DOHH2 (cell line): ENCODE data around the gene TMEM107.
"Not testable (repeated sequence)": the region's sequence is repeated elsewhere in the genome, so short reads cannot be mapped to it uniquely, and the experiment has no call there.

Experiments used
- H3F3A ChIP-seq: fragments of 200-600 bp; sonication (generic), shearing (Covaris generic); 2 replicates; pipeline ENCODE4 v1.6.0; 2016; ENCODE audit warnings: antibody characterized with exemption, mild to moderate bottlenecking; ENCODE audit not compliant: control insufficient read depth, insufficient read depth
- H3K27ac ChIP-seq: fragments of 200-600 bp; sonication (generic); 2 replicates; pipeline ENCODE4 v1.5.1; 2014; ENCODE audit warnings: low read depth, mild to moderate bottlenecking, low read length, moderate library complexity
- H3K27me3 ChIP-seq: fragments of 200-600 bp; sonication (generic); 2 replicates; pipeline ENCODE4 v1.6.1; 2014; ENCODE audit warnings: mild to moderate bottlenecking, low read length, mixed read lengths; ENCODE audit not compliant: control insufficient read depth
- H3K36me3 ChIP-seq: fragments of 200-600 bp; sonication (generic); 2 replicates; pipeline ENCODE4 v1.6.1; 2014; ENCODE audit warnings: mild to moderate bottlenecking, low read length, moderate library complexity, mixed read lengths; ENCODE audit not compliant: control insufficient read depth
- H3K4me1 ChIP-seq: fragments of 200-600 bp; sonication (generic); 2 replicates; pipeline ENCODE4 v1.6.1; 2014; ENCODE audit warnings: mild to moderate bottlenecking, low read length, mixed read lengths; ENCODE audit not compliant: control insufficient read depth
- H3K4me2 ChIP-seq: fragments of 200-600 bp; sonication (generic); 2 replicates; pipeline ENCODE4 v1.6.0; 2014; ENCODE audit warnings: mild to moderate bottlenecking, low read length, moderate library complexity
- H3K4me3 ChIP-seq: fragments of 200-600 bp; sonication (generic); 2 replicates; pipeline ENCODE4 v1.5.1; 2014; ENCODE audit warnings: mild to moderate bottlenecking, low read length, mixed read lengths
- H3K79me2 ChIP-seq: fragments of 200-600 bp; sonication (generic); 2 replicates; pipeline ENCODE4 v1.6.1; 2014; ENCODE audit warnings: mild to moderate bottlenecking, low read length, mixed read lengths; ENCODE audit not compliant: control insufficient read depth
- H3K9me2 ChIP-seq: fragments of 200-600 bp; sonication (generic); replicated peaks from 2 replicates; pipeline ENCODE4 v1.6.1; 2014; ENCODE audit warnings: mild to moderate bottlenecking, low read length, mixed read lengths; ENCODE audit not compliant: control insufficient read depth
- H3K9me3 ChIP-seq: fragments of 200-600 bp; sonication (generic); 2 replicates; pipeline ENCODE4 v1.6.1; 2014; ENCODE audit warnings: antibody characterized with exemption, low read length, mixed read lengths; ENCODE audit not compliant: control insufficient read depth, insufficient read depth
- H4K20me1 ChIP-seq: fragments of 200-600 bp; sonication (generic); 2 replicates; pipeline ENCODE4 v1.6.0; 2014; ENCODE audit warnings: low read depth, mild to moderate bottlenecking, antibody characterized with exemption, low read length, moderate library complexity; ENCODE audit not compliant: control insufficient read depth, insufficient read depth
- EZH2phosphoT487 ChIP-seq: fragments of 200-600 bp; sonication (generic); IDR thresholded peaks from 2 replicates; pipeline ENCODE4 v1.6.1; 2017; ENCODE audit warnings: borderline replicate concordance, mild to moderate bottlenecking, antibody characterized with exemption, low read length, moderate library complexity, mixed read lengths
- TF ChIP-seq, protein P1 (sequence below): fragments of 200-600 bp; sonication (generic); IDR thresholded peaks from one replicate; pipeline ENCODE4 v1.5.1; 2014; ENCODE audit warnings: antibody characterized with exemption, mild to moderate bottlenecking, low read depth, low read length; ENCODE audit not compliant: poor library complexity, severe bottlenecking

TMEM107 gene

DNA sequence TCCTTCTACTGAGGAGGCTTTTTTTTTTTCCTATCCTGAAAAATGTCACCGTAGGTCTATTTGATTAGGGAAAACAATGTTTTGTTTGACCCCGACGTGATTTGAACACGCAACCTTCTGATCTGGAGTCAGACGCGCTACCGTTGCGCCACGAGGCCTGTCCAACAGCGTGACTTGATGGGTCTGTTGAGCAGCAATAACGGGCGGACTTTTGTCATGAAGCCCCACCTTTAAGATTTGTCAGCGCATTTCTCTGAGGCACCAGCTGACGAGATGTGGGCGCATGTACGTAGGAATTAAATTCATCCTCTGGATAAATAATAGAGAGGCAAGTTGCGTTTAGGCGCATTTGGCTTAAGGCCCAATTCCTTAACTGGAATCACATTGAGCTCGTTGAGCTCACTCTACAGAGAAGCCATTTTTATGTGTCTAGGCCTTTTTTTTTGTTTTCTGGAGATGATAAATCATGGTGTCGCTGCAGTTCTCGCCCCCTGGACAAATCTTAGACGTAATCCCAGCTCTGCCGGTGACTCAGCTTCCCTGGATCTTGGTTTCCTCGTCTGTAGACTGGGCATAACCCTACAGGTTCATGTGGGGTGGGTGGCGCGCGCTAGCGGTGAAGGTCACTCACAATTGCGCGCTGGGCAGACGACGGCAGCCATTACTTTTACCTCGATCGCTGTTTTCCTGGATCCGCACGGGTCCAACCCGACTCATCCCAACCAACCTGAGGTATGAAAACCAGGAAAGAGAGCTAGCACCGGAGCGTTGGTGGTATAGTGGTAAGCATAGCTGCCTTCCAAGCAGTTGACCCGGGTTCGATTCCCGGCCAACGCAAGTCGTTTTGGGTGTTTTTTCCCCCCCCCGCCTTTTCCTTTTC lies 44.8 kb upstream of the TMEM107 start:
- Histone ChIP-seq H3K4me1 (peaks cover 33% of the 10 kb centered on the region), H3K9me3 (no peaks in the 10 kb centered on the region), H3K4me2 (peak overlapping the region; percentile 98), H3K4me3 (peak overlapping the region; percentile 99), H3K27me3 (no peaks in the 10 kb centered on the region), H3K36me3 (no peaks in the 10 kb centered on the region; the same call in 1 of the 2 replicates), H3K79me2 (no peaks in the 10 kb centered on the region), H3K27ac (peak overlapping the region; percentile 88), H4K20me1 (no peaks in the 10 kb centered on the region), H3K9me2 (no peaks in the 10 kb centered on the region), H3F3A (peaks cover 30% of the 10 kb centered on the region)
- TF ChIP-seq, protein P1, sequence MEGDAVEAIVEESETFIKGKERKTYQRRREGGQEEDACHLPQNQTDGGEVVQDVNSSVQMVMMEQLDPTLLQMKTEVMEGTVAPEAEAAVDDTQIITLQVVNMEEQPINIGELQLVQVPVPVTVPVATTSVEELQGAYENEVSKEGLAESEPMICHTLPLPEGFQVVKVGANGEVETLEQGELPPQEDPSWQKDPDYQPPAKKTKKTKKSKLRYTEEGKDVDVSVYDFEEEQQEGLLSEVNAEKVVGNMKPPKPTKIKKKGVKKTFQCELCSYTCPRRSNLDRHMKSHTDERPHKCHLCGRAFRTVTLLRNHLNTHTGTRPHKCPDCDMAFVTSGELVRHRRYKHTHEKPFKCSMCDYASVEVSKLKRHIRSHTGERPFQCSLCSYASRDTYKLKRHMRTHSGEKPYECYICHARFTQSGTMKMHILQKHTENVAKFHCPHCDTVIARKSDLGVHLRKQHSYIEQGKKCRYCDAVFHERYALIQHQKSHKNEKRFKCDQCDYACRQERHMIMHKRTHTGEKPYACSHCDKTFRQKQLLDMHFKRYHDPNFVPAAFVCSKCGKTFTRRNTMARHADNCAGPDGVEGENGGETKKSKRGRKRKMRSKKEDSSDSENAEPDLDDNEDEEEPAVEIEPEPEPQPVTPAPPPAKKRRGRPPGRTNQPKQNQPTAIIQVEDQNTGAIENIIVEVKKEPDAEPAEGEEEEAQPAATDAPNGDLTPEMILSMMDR = no peak
- TF ChIP-seq EZH2phosphoT487 = no peak

DNA sequence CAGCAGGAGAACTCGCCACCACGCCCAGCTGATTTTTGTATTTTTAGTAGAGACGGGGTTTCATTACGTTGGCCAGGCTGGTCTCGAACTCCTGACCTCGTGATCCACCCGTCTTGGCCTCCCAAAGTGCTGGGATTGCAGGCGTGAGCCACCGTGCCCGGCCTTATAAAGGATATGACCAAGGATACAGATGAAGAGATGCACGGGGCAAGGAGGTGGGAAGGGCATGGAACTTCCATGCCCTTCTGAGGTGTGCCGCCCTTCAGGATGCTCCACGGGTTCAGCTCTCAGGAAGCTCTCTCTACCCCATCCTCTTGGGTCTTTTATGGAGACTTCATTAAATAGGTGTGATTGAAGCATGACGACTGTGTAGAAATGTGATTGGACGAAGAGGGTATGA lies 37.8 kb upstream of the TMEM107 start:
- peaks cover 18% of the 10 kb centered on the region for H3K4me1 ChIP-seq
- H3K9me2 ChIP-seq, H3K4me2 ChIP-seq: not testable (repeated sequence)

GRCh38 chr17:8212312-8213180 lies 36.4 kb upstream of the TMEM107 start:
- H3F3A ChIP-seq = peaks cover 20% of the 10 kb centered on the region
- peaks cover 25% of the 10 kb centered on the region for H3K36me3 ChIP-seq
- no peaks in the 10 kb centered on the region for H3K9me3 ChIP-seq
- no peak overlapping the region for H3K4me3 ChIP-seq
- peaks cover 32% of the 10 kb centered on the region for H3K79me2 ChIP-seq
- H3K4me2 ChIP-seq = no peak overlapping the region
- H3K27ac ChIP-seq = no peak overlapping the region
- H3K9me2 ChIP-seq = no peaks in the 10 kb centered on the region
- H3K4me1 ChIP-seq = peaks cover 25% of the 10 kb centered on the region
- H3K27me3 ChIP-seq = no peaks in the 10 kb centered on the region
- H4K20me1 ChIP-seq = peaks cover 3% of the 10 kb centered on the region
- TF ChIP-seq EZH2phosphoT487 = no peak
- TF ChIP-seq, protein P1 = no peak

More for the DNA sequence above, 37.8 kb upstream of the TMEM107 start:
- Histone ChIP-seq H3K79me2 (peaks cover 21% of the 10 kb centered on the region), H3F3A (peaks cover 20% of the 10 kb centered on the region), H3K36me3 (peaks cover 14% of the 10 kb centered on the region)
- not testable (repeated sequence) for H3K27ac ChIP-seq, H3K27me3 ChIP-seq, H3K9me3 ChIP-seq, H4K20me1 ChIP-seq, H3K4me3 ChIP-seq
